ENCODE data around the gene PPM1D.

PPM1D gene

GRCh38 chr17:60640503-60640902, 40.5 kb downstream of the PPM1D start:
- Histone ChIP-seq H3K4me3 (no peak overlapping the region), H3K36me3 (ENCODE audit: insufficient read depth, low read length) (peaks cover 8% of the 10 kb centered on the region), H3K9me3 (ENCODE audit: low read depth, low read length) (no peaks in the 10 kb centered on the region), H3K9ac (ENCODE audit: insufficient read length) (no peak overlapping the region), H3K27ac (no peak overlapping the region)
- DNase-seq (ENCODE audit: low read depth, low spot score) = no peak
- TF ChIP-seq EZH2 (IDR thresholded peaks at IDR 0.05) = no peak

- Histone ChIP-seq H3K4me3 (no peak overlapping the region), H3K27ac (no peak overlapping the region), H3K9ac (ENCODE audit: insufficient read length) (peak overlapping the region; percentile 12), H3K9me3 (ENCODE audit: low read depth, low read length) (no peaks in the 10 kb centered on the region), H3K36me3 (ENCODE audit: insufficient read depth, low read length) (peaks cover 3% of the 10 kb centered on the region; the same call in 1 of the 2 replicates)
- DNase-seq (ENCODE audit: low read depth, low spot score) = no peak
- TF ChIP-seq POLR2AphosphoS5 (IDR thresholded peaks at IDR 0.05; ENCODE audit: borderline replicate concordance, low read depth, low read length) (no peak), FOXP2 (optimal IDR thresholded peaks at IDR 0.05; ENCODE audit: control extremely low read depth, extremely low read length, insufficient read depth) (no peak), EZH2 (IDR thresholded peaks at IDR 0.05) (no peak)
Measured at GRCh38 chr17:60641126-60641525, 41.1 kb downstream of the PPM1D start.

GRCh38 chr17:60641810-60642220, 41.8 kb downstream of the PPM1D start:
- Histone ChIP-seq H3K36me3 (ENCODE audit: insufficient read depth, low read length) (no peaks in the 10 kb centered on the region; the same call in 1 of the 2 replicates), H3K9me3 (ENCODE audit: low read depth, low read length) (no peaks in the 10 kb centered on the region), H3K9ac (ENCODE audit: insufficient read length) (peak overlapping the region; percentile 12), H3K27ac (no peak overlapping the region), H3K4me3 (no peak overlapping the region)
- no peak for TF ChIP-seq POLR2AphosphoS5 (IDR thresholded peaks at IDR 0.05; ENCODE audit: borderline replicate concordance, low read depth, low read length)
- TF ChIP-seq FOXP2 (optimal IDR thresholded peaks at IDR 0.05; ENCODE audit: control extremely low read depth, extremely low read length, insufficient read depth) = no peak
- TF ChIP-seq EZH2 (IDR thresholded peaks at IDR 0.05) = no peak
- peak; percentile 65 for DNase-seq (ENCODE audit: low read depth, low spot score)

- DNase-seq (ENCODE audit: low read depth, low spot score) = no peak
- Histone ChIP-seq H3K9ac (ENCODE audit: insufficient read length) (no peak overlapping the region), H3K36me3 (ENCODE audit: insufficient read depth, low read length) (peaks cover 10% of the 10 kb centered on the region; the same call in 1 of the 2 replicates), H3K27ac (peak overlapping the region; percentile 58; the same call in 1 of the 2 replicates), H3K9me3 (ENCODE audit: low read depth, low read length) (no peaks in the 10 kb centered on the region), H3K4me3 (no peak overlapping the region)
- TF ChIP-seq FOXP2 (optimal IDR thresholded peaks at IDR 0.05; ENCODE audit: control extremely low read depth, extremely low read length, insufficient read depth) = no peak
- no peak for TF ChIP-seq EZH2 (IDR thresholded peaks at IDR 0.05)
- no peak for TF ChIP-seq POLR2AphosphoS5 (IDR thresholded peaks at IDR 0.05; ENCODE audit: borderline replicate concordance, low read depth, low read length)
Measured at GRCh38 chr17:60645918-60646523, 46.0 kb downstream of the PPM1D start.

DNA sequence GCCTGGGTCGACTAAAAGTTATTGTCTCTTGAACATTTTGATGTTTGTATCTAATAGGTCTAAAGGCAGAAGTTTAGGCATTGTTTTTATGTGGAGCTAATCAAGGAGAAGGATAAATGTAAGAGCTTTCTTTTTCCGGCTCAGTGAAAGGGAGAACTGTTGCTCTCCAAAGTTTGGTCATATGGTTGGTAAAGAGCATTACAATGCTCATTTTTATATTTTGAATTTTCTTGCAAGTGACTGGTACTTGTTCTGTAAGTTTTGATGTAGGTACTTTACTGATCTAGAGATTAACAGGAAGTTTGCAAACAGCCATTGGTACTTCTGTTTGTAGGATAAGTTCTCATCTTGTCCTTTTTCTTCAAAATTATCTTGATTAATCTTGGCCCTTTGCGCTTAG, 46.7 kb downstream of the PPM1D start:
- Histone ChIP-seq H3K9ac (ENCODE audit: insufficient read length) (no peak overlapping the region), H3K27ac (0 out of 2 replicates have a peak overlapping the region, but pooled peaks have one; percentile 28), H3K4me3 (no peak overlapping the region), H3K9me3 (ENCODE audit: low read depth, low read length) (no peaks in the 10 kb centered on the region), H3K36me3 (ENCODE audit: insufficient read depth, low read length) (peaks cover 14% of the 10 kb centered on the region)
- DNase-seq (ENCODE audit: low read depth, low spot score) = no peak
- no peak for TF ChIP-seq FOXP2 (optimal IDR thresholded peaks at IDR 0.05; ENCODE audit: control extremely low read depth, extremely low read length, insufficient read depth)
- no peak for TF ChIP-seq POLR2AphosphoS5 (IDR thresholded peaks at IDR 0.05; ENCODE audit: borderline replicate concordance, low read depth, low read length)
- no peak for TF ChIP-seq EZH2 (IDR thresholded peaks at IDR 0.05)

GRCh38 chr17:60647705-60648104, 47.7 kb downstream of the PPM1D start:
- no peak overlapping the region for H3K4me3 ChIP-seq
- TF ChIP-seq POLR2AphosphoS5 (IDR thresholded peaks at IDR 0.05; ENCODE audit: borderline replicate concordance, low read depth, low read length) (no peak), FOXP2 (optimal IDR thresholded peaks at IDR 0.05; ENCODE audit: control extremely low read depth, extremely low read length, insufficient read depth) (no peak), EZH2 (IDR thresholded peaks at IDR 0.05) (no peak)
- H3K27ac ChIP-seq = no peak overlapping the region
- peaks cover 20% of the 10 kb centered on the region for H3K36me3 ChIP-seq (ENCODE audit: insufficient read depth, low read length)
- no peak overlapping the region for H3K9ac ChIP-seq (ENCODE audit: insufficient read length)
- no peak for DNase-seq (ENCODE audit: low read depth, low spot score)
- no peaks in the 10 kb centered on the region for H3K9me3 ChIP-seq (ENCODE audit: low read depth, low read length)

DNA sequence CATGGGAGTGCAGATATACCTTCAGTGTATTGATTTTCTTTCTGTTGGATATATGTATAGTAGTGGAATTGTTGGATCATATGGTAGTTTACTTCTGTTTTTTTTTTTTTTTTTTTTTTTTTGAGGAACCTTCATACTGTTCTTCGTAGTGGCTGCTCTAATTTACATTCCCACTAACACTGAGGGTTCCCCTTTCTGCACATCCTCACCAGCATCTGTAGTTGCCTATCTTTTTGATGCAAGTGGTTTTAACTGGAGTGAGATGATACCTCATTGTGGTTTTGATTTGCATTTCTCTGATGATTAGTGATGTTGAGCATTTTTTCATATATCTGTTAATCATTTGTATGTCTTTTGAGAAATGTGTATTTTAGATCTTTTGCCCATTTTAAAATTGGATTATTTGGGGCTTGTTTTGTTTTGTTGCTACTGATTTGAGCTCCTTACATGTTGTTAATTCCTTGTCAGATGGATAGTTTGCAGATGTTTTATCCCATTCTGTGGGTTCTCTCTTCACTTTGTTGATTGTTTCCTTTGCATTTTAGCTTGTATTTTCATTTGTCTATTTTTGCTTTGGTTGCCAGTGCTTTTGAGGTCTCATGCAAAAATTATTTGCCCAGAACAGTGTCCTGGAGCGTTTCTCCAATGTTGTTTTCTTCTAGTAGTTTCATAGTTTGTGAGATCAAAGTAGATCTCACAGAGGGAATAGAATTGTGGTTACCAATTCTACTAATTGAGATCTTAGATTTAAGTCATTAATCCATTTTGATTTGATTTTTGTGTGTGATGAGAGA, 52.7 kb downstream of the PPM1D start:
- Histone ChIP-seq H3K36me3 (ENCODE audit: insufficient read depth, low read length) (peaks cover 23% of the 10 kb centered on the region), H3K4me3 (no peak overlapping the region), H3K27ac (no peak overlapping the region), H3K9ac (ENCODE audit: insufficient read length) (no peak overlapping the region), H3K9me3 (ENCODE audit: low read depth, low read length) (no peaks in the 10 kb centered on the region)
- TF ChIP-seq FOXP2 (optimal IDR thresholded peaks at IDR 0.05; ENCODE audit: control extremely low read depth, extremely low read length, insufficient read depth) = no peak
- TF ChIP-seq EZH2 (IDR thresholded peaks at IDR 0.05) = no peak
- TF ChIP-seq POLR2AphosphoS5 (IDR thresholded peaks at IDR 0.05; ENCODE audit: borderline replicate concordance, low read depth, low read length) = no peak
- DNase-seq (ENCODE audit: low read depth, low spot score) = no peak

- DNase-seq (ENCODE audit: low read depth, low spot score) = no peak
- TF ChIP-seq POLR2AphosphoS5 (IDR thresholded peaks at IDR 0.05; ENCODE audit: borderline replicate concordance, low read depth, low read length) (no peak), EZH2 (IDR thresholded peaks at IDR 0.05) (no peak), FOXP2 (optimal IDR thresholded peaks at IDR 0.05; ENCODE audit: control extremely low read depth, extremely low read length, insufficient read depth) (no peak)
- H3K4me3 ChIP-seq = no peak overlapping the region
- no peak overlapping the region for H3K9ac ChIP-seq (ENCODE audit: insufficient read length)
- H3K9me3 ChIP-seq (ENCODE audit: low read depth, low read length) = no peaks in the 10 kb centered on the region
- no peak overlapping the region for H3K27ac ChIP-seq
- peaks cover 19% of the 10 kb centered on the region for H3K36me3 ChIP-seq (ENCODE audit: insufficient read depth, low read length)
Measured at GRCh38 chr17:60653569-60653968, 53.6 kb downstream of the PPM1D start.
